ENCODE results near the gene KRABD2.

The KRABD2 gene

DNA sequence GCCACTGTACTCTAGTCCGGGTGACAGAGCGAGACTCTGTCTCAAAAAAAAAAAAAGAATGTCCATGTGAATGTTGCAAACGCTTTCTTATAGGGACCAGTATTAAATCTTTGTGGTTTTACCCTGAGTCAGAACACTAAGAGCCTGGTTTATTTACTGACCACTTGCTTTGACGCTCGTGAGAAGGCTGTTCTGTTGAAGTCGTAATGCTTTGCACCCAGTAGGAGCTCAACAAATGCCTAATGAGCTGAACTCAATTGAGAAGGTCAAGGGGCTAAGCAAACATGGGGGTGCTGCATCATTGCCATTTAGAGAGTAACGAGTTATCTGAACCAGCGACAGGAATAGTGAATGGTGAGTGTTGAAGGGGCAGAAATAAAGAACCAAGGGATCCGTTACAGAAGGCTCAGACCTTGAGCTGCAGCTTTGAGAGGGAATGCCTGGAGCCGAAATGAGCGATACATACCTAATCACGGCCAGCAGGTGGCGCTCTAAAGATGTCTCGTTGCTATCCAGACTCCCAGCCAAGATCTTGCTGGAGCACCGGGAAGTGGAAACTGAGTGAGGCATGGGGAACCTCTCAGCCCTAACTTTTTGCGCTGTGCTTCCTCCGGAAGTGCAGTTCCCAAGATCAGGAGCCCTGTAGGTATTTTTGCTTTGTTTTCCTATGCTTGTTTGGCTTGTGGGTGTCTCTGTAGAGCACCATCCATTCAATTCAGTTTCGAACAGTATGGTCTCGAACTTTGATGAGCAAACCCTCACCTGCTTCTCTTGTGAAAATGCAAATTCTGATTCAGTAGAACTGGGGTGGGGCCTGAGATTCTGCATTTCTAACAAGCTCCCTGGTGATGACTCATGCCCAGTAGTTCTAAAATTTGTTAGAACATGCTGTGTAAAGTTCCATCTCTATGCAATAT, 33.7 kb upstream of the KRABD2 start:
- H3K4me3 ChIP-seq = no peak overlapping the region
- DNase-seq (ENCODE audit: low spot score) = peak; percentile 91
- TF ChIP-seq, protein P1, sequence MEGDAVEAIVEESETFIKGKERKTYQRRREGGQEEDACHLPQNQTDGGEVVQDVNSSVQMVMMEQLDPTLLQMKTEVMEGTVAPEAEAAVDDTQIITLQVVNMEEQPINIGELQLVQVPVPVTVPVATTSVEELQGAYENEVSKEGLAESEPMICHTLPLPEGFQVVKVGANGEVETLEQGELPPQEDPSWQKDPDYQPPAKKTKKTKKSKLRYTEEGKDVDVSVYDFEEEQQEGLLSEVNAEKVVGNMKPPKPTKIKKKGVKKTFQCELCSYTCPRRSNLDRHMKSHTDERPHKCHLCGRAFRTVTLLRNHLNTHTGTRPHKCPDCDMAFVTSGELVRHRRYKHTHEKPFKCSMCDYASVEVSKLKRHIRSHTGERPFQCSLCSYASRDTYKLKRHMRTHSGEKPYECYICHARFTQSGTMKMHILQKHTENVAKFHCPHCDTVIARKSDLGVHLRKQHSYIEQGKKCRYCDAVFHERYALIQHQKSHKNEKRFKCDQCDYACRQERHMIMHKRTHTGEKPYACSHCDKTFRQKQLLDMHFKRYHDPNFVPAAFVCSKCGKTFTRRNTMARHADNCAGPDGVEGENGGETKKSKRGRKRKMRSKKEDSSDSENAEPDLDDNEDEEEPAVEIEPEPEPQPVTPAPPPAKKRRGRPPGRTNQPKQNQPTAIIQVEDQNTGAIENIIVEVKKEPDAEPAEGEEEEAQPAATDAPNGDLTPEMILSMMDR (IDR thresholded peaks at IDR 0.05) = peak; percentile 73 to 92
- H3K4me1 ChIP-seq = peaks cover 0 to 4% of the 10 kb centered on the region in 2 donors
- H3K36me3 ChIP-seq = no peaks in the 10 kb centered on the region
- no peaks in the 10 kb centered on the region for H3K9me3 ChIP-seq
- H3K27me3 ChIP-seq = no peaks in the 10 kb centered on the region
- H3K27ac ChIP-seq = no peak overlapping the region

DNA sequence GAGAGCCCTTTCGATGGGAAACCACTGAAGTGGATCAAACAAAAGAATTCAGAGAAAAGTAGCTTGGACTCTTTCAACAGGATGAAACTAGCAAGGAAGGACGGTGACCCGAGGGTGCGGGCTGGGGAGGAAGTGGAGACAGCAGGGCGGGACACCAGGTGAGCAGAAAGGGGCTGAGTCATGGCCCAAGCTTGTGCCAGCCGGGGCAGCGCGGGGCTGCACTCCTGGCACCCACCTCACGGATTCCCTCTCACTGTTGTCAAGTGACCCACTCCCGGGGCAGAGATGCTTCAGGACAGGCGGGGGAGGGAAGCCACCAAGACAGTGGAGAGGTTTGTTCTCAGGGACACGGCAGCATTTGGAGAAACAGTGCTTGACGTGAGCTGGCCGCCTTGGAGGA, 31.9 kb upstream of the KRABD2 start:
- H3K27me3 ChIP-seq = no peaks in the 10 kb centered on the region

DNA sequence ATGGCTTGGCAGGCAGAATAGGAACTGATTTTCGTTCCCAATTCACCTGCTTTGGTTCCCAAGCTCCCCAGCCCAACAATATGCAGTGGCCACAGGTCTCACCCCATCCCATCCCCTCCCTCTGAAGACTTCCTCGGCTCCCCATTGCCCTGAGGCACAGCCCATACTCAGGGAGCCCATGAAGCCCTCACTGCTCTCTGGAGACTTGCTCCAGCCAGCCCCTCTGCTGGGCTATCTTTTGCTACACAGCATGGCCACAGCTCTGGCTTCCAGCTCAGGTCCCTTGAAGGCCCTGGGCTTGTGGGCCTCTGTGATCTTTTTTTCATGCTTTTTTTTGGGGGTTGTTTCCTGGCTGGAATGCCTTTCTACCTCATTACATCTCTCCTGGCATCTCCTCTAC, 29.7 kb upstream of the KRABD2 start:
- H3K4me3 ChIP-seq = no peak overlapping the region
- H3K27ac ChIP-seq = no peak overlapping the region
- H3K36me3 ChIP-seq = no peaks in the 10 kb centered on the region
- TF ChIP-seq, protein P1 (IDR thresholded peaks at IDR 0.05) = no peak
- H3K9me3 ChIP-seq = no peaks in the 10 kb centered on the region
- no peak for DNase-seq (ENCODE audit: low spot score)
- peaks cover 0 to 4% of the 10 kb centered on the region in 2 donors for H3K4me1 ChIP-seq
- H3K27me3 ChIP-seq = no peaks in the 10 kb centered on the region

More for the DNA sequence above, 31.9 kb upstream of the KRABD2 start:
- no peak overlapping the region for H3K4me3 ChIP-seq
- H3K27ac ChIP-seq = no peak overlapping the region
- H3K36me3 ChIP-seq = no peaks in the 10 kb centered on the region
- no peak for DNase-seq (ENCODE audit: low spot score)
- H3K4me1 ChIP-seq = peaks cover 0 to 4% of the 10 kb centered on the region in 2 donors
- TF ChIP-seq, protein P1 (IDR thresholded peaks at IDR 0.05) = no peak
- H3K9me3 ChIP-seq = no peaks in the 10 kb centered on the region

DNA sequence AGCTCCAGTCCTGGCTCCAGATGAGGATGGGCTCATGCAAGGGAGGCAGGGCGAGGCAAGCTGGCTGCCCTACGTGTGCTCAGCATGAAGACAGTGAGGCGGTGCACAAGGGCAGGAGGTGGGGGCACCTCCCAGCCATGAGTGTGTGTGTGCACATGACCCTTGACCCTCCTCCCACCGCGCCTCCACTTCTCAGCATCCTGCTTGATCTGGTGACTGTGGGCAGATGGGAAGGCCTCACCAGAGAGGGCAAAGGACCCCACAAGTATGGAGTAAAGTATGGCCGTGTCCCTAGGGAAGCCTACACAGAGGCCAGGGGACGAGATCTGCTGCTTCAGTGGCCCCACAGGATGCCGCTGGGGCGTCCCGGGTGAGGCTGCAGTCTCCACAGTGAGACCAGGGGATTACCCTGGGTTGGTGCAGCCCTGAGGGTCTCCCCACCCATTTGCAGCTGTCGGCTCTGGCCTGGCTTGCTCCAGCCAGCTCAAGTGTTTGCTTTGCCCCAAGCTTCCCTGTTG, 29.1 kb upstream of the KRABD2 start:
- no peaks in the 10 kb centered on the region for H3K9me3 ChIP-seq
- TF ChIP-seq, protein P1 (IDR thresholded peaks at IDR 0.05) = no peak
- no peak for DNase-seq (ENCODE audit: low spot score)
- no peak overlapping the region for H3K4me3 ChIP-seq
- peaks cover 0 to 3% of the 10 kb centered on the region in 2 donors for H3K4me1 ChIP-seq
- no peaks in the 10 kb centered on the region for H3K36me3 ChIP-seq
- H3K27ac ChIP-seq = no peak overlapping the region
- H3K27me3 ChIP-seq = no peaks in the 10 kb centered on the region

DNA sequence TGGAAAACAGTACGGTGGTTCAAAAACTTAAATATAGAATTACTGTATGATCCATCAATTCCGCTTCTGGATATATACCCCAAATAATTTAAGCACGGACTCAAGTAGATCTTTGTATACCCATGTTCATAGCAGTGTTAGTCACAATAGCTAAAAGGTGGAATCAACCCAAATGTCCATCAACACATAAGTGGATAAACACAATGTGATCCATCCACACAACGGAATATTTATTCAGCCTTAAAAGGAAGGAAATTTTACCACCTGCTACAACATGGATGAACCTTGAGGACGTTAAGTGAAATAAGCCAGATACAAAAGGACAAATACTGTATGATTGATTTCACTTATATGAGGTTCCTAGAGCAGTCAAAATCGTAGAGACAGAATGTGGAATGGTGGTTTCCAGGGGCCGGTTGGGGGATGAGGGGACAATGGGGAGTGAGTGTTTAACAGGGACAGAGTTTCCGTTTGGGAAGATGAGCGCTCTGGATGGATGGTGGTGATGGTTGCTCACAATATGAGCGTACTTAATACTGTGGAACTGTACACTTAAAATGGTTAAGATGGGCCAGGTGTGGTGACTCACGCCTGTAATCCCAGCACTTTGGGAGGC, 26.5 kb upstream of the KRABD2 start:
- TF ChIP-seq, protein P1 (IDR thresholded peaks at IDR 0.05) = no peak
- Histone ChIP-seq H3K27me3 (no peaks in the 10 kb centered on the region), H3K36me3 (no peaks in the 10 kb centered on the region), H3K9me3 (no peaks in the 10 kb centered on the region), H3K4me1 (no peaks in the 10 kb centered on the region), H3K27ac (no peak overlapping the region), H3K4me3 (no peak overlapping the region)
- DNase-seq (ENCODE audit: low spot score) = peak; percentile 53

All from right atrium auricular region (tissue), 2 donors.